HCT116 (cell line): ENCODE results near the gene CTU1.

Source experiments
- JUND ChIP-seq: IDR thresholded peaks from 2 replicates; pipeline ENCODE4 v1.6.1; 2012
- POLR2A ChIP-seq: IDR thresholded peaks from 2 replicates; pipeline ENCODE4 v1.7.0; 2011; ENCODE audit warnings: borderline replicate concordance; ENCODE audit not compliant: insufficient read depth, insufficient read length; ENCODE audit errors: extremely low read depth
- POLR2AphosphoS5 ChIP-seq: IDR thresholded peaks from 2 replicates; pipeline ENCODE4 v1.6.1; 2011; ENCODE audit warnings: mild to moderate bottlenecking, low read depth, low read length, moderate library complexity
- TCF7L2 ChIP-seq: IDR thresholded peaks from 2 replicates; pipeline ENCODE4 v1.7.0; 2011; ENCODE audit warnings: borderline replicate concordance, inconsistent platforms; ENCODE audit not compliant: insufficient read depth, insufficient read length; ENCODE audit errors: extremely low read depth
- TF ChIP-seq, protein P1 (sequence below), 3 experiments: fragments of 200-600 bp in 1 of 3; sonication (generic) in 1 of 3; IDR thresholded peaks in 2 of 3; conservative IDR thresholded peaks in 1 of 3; 2 replicates each; pipeline ENCODE4 v1.5.1; 2012 to 2017; ENCODE audit warnings: low read depth in 2 of 3, low read length in 2 of 3, antibody characterized with exemption in 1 of 3, borderline replicate concordance in 1 of 3, control low read depth in 1 of 3, mild to moderate bottlenecking in 1 of 3, mixed read lengths in 1 of 3, mixed run types in 1 of 3, moderate library complexity in 1 of 3; ENCODE audit not compliant: insufficient read depth in 1 of 3

DNA sequence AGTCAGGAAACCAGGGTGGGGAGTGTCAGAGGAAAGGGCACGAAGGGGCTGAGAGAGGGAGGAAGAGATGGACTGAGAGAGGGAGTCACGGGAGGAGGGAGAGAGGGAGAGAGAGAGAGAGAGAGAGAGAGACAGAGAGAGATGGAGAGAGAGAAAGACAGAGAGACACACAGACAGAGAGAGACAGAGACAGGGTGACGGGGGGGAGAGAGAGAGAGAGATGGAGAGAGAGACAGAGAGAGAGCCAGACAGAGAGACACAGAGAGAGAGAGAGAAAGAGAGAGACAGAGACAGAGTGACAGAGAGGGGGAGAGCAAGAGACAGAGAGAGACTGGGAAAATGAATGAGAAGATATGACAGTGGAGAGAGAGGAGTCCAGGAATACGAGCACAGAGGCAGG lies 25.0 kb downstream of the CTU1 start:
- no peak for TF ChIP-seq JUND
- TF ChIP-seq, protein P1, sequence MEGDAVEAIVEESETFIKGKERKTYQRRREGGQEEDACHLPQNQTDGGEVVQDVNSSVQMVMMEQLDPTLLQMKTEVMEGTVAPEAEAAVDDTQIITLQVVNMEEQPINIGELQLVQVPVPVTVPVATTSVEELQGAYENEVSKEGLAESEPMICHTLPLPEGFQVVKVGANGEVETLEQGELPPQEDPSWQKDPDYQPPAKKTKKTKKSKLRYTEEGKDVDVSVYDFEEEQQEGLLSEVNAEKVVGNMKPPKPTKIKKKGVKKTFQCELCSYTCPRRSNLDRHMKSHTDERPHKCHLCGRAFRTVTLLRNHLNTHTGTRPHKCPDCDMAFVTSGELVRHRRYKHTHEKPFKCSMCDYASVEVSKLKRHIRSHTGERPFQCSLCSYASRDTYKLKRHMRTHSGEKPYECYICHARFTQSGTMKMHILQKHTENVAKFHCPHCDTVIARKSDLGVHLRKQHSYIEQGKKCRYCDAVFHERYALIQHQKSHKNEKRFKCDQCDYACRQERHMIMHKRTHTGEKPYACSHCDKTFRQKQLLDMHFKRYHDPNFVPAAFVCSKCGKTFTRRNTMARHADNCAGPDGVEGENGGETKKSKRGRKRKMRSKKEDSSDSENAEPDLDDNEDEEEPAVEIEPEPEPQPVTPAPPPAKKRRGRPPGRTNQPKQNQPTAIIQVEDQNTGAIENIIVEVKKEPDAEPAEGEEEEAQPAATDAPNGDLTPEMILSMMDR (IDR thresholded peaks at IDR 0.05 in 2 of 3, conservative IDR thresholded peaks at IDR 0.05 in 1 of 3; ENCODE audit: borderline replicate concordance in 1 of 3, insufficient read depth in 1 of 3, low read depth in 2 of 3, low read length in 2 of 3): no peak
- TF ChIP-seq POLR2AphosphoS5: no peak
- no peak for TF ChIP-seq TCF7L2
- TF ChIP-seq POLR2A: no peak
